ENCODE results near the gene ACKR3.

GRCh38 chr2:236617221-236617737 is 47.7 kb downstream of the ACKR3 start:
- TF ChIP-seq CTCF (IDR thresholded peaks at IDR 0.05) (no peak), POLR2AphosphoS5 (IDR thresholded peaks at IDR 0.05; ENCODE audit: insufficient read depth in 1 of 2, low read depth in 1 of 2) (no peak)

All from vagina (tissue), 2 donors.